NCI-H774 (cell line): Measurements from ENCODE around the gene FBN1.

Experiments
- DNase-seq: peaks from one replicate; lab custom pipeline; 2025; lab: John Stamatoyannopoulos, UW

Gene FBN1

DNA sequence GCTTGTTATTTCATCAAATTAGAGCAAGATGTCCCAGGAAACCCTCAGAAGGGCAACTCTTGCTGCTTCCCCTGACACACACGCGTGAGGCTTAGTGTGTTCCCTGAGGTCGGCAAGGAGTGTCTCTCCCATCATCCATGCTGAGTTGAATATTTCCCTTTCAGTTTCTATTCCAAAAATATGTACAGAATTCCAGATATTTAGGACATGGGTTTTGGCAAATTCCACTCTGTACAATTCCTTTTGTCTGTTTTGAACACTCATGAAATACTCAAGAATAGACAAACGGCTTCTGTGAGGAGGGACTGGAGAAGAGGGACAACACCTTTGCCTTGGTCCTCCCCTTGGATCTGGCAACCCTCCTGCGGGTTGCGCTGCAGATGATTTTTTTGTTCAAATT is 176.2 kb downstream of the FBN1 start:
- no peak for DNase-seq

DNA sequence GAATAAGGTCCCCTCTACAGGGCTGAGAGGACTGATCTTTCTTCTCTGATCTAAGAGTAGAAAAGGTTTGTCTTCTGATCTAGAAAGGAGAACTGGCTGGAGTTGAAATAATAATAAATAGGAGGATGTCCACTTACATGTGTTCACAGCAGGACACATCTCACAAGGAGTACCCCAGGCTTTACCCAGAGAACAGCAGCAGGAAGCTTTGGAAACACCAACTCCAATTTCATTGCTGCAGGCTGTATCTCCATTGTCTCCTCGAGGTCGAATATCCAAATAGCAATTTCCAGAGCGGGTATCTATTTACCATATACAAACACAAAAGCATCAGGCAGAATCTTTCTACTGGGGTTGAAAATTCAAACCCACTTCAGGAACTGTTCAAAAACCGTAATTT is 177.7 kb downstream of the FBN1 start:
- DNase-seq, result no peak

DNA sequence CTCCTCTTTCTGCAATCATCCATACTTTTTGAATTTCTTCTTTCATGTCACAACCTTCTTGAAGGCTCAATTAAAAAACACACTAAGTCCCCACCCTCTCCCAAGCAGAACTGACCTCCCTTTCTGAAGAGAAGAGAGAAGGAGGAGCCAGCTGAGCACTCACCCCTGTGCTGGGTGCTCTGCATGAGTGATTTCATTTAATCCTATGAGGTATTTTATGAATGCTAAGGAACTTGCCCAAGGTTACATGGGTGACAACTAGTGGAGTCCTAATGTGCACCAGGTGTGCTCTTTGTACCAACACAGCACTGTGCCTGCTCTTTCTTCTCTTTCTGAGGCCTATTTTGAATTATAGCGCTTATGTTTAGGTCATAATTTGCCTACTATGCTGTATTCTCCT is 178.7 kb downstream of the FBN1 start:
- DNase-seq, result no peak

DNA sequence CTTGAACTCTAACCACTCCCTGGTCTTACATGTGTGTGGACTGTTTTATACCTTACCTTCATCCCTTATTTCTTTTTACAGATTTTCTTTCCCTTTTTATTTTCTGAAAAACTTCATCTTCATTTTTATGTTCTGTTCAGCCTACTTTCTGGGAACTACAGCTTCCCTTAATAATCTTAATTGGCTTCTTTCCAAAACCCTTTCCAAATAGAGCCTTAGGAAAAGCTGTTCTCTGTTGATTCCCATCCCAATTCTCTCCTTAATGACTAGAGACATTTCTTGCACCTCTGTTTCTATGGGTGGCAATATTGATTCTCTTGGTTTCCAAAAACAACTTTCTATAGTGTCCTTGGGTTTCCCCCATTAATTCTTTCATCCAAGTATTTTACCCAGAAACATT is 179.4 kb downstream of the FBN1 start:
- DNase-seq, result no peak

DNA sequence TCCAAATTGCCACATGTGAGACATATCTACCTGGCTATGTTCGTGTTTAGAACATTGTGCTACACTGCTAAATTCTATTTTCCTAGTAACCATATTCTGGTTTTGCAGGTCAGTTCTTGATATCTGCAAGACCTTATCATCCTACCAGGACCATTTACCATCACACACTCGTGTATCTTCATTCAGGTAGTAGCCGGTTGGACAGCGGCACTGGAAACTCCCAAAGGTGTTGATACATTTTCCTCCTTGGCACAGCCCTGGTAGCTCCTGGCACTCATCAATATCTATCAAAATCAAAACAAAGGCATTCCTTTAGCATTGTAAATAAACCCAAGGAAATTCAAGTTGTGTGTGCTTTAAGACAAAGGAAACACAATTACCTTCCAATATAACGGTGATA is 180.1 kb downstream of the FBN1 start:
- no peak for DNase-seq

DNA sequence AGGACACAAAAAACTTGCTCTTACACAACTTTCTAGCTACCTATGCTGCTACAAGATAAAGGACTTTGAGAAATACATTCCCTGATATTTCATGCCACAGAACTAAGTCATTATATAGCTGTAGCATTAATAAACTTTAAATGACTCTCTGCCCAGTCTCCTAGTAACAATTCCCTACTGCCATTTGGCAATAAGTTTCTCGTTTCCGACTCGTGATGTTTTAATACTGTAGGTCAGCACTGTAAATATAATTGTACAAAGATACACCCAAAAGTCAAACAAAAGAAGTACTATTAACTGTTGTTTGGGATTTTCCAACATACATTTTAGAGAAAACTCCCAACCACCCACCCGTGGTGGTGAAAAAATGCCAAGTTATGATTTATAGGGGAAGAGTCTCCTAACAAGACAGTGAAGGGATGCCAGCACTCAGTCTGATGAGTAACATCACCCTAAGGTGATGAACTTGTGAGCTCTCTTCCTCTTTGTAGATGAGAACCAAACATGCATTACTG is 182.1 kb downstream of the FBN1 start:
- no peak for DNase-seq

DNA sequence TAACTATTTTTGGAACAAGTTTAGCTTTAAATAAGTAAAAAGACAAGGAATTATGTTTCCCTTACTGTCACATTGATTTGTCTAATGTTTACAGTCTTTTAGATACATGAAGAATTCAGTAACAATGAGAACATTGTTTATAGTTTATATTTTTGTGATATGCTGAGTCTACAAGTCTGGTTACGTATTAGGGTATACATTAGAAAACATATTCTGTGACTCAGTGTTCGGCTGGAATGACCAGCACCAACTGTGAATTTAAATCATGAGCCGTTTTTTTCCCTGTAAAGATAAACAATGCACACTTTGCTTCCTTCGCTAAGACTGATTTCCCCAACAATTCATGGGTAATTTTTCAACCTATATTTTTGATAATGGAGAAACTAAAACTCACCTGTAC is 182.8 kb downstream of the FBN1 start:
- no peak for DNase-seq

DNA sequence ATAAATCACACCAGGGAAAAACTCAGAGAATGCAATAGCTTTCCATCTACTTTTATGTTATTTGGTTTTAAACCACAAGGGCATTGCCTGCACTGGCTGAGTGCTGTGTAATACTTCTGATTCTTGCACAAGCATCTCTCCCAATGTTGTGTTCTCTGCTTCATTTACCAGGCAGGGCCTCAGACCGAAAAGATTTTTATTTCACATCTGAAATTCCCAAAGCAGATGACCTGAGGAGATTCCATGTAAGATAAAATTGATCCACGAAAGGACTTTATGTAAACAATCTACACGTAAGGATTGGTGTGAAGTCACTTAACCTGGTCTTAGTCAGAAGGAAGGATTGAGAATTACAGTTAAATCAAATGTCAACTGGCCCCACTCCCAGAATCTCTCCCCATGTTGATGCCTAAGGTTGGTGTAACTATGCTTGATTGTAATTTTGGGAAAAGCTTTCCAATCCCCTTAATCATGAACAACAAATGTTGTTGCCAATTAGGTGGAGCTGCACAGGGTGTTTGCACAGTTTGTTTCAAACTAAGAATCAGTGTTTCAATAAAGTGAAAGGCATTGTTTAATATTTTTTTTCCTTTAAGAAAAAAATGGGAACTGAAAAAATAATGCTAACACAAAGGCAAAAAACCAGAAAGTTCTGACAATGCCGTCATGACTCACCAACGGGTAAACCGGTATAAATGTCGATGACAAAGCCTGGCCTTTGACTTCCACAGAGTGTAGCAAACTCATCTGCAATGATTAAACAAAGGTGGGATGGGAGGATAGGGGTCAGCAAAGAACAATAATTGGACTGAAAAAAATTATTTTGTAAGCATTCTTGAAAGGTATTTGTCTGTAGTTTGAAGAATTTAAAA is 185.7 kb downstream of the FBN1 start:
- DNase-seq, result no peak

DNA sequence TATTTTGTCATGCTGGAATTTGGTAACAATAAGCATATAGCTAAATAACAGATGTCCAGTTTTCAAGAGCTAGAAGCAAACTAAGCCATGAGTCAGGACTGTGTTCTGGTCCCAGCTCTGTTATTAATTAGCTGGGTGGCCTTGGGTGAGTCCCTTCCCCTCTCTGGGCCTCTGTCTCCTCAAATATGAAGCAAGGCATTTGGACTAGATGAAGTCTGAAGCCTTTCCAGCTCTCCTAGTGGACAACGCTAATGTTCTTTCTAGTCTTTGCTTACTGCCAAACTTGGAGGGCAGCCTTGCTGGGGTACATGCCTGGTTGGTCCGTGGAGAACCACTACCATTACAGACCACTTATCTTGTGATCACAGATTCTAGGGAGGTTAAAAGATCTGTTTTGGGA is 186.6 kb downstream of the FBN1 start:
- DNase-seq, result no peak

DNA sequence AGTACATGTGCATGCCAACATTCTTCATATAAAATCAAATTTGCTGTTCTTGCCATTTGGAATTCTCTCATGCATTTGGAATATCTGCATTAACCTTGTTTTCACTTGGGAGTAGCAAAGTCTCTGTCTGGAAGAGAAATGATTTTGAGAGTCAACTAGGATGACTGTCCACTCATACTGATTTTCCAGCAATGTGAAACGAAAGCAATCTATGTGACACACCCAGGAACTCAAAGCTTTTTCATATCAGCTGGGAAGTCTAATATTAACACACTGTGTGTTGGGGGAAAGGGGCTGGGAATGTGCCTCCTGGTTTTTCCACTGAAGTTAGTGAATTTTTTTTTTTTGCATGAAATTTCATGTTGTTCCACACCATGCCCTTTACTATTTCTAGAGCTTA is 189.4 kb downstream of the FBN1 start:
- DNase-seq, result no peak

DNA sequence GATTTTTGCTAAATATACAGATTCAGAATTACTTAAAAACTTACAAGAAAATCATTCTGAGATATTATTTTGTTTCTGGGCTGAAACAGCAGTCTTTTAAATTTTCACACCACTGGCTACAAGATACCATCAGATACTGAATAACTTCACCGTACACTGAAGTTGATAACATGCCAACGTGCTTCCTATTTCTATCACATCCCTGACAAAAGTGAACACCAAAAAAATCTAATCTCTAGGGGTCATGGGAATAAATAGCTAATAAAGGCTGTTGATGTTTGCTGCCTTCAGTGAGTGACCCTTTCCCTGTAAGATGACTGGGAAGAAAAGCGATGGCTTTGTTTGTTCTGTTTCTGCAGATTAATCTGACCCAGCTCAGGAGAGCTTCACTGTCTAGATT is 193.8 kb downstream of the FBN1 start:
- no peak for DNase-seq

DNA sequence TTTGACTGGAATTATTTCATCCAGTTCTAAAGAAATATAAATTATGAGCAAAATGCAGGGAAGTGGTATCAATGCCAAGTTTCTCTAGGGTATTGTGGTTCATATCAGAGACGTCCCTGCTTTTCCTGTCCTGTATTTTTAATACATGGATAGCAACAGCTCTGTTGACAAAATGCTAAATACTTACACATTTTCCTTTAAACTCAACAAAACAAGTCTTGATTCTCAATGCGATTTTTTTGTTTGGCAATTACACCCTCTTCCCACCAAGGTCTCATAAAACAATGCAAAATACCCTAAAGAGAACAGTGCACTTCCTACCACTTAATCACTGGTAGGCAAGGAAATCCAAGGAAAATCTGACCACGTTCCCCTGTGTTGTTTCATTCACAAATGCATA is 194.3 kb downstream of the FBN1 start:
- no peak for DNase-seq

DNA sequence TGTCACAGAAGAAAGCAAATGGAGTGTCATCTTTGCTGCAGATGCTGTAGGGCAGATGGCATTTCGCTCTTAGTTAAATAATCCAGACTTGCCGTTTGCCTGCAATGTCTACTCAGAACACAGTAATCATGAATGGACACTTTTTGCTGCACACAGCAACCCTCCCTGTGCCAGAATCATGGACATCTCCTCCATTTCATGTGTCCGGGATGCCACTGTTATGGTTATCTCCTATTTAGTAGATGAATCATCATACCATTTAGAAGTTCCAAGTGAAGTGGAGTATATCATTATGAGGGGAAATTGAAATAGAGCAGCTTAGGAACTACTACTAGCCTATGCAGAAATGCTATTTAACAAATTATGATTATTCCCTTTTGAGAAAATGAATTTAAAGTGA is 195.8 kb downstream of the FBN1 start:
- DNase-seq, result no peak

DNA sequence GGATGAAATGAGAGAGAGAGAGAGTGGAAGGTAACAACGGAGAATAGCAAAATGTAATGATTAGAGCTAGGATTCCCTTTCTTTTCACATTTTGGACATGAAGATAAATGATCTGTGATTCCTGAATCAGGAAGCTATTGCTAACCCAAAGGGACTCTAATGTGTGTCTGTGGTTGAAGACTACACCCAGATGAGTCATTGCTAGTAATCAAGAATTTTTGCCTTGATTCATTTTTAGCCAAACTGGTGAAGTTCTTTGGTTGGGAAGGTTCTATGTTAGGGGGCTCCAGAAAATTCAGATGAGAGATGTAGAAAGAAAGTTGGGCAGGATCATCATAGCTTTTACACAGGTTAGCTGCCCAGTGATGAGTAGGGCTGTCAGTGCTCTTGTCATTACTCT is 197.9 kb downstream of the FBN1 start:
- no peak for DNase-seq

DNA sequence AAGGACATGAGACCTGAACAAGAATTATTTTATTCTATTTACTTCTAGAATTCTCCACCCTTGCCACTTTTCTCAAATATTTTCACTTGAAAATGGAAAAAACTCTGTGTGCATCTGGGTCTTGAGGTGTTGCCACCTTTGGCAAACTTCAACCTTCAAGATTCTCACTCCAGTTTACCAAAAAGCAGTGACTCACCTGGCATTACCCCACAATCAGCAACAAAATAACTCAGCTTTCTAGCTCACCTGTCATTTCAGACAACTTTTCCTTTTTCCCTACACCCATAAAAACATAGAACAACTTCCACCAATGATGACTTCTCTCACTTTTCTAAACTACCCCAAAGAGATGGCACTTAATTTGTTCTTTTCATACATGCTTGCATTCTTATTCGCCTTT is 198.5 kb downstream of the FBN1 start:
- DNase-seq, result no peak

DNA sequence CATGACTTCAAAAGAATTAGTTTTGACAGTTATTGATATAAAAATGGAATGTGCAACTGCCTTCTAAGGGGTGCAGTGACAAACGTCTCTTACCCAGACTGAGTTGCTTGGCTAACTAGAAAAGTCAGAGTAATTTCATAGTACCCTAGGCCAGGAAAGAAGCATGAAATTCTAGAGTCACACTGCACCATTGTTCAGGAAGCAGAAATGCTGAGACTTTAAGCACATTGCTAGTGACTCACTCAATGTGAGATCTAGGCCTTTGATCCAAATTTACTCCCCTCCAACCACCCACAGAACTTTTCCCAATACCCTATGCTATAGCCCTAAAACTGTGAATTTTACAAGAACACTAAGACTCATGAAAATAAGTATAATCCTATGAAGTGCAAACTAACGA is 203.5 kb downstream of the FBN1 start:
- no peak for DNase-seq

DNA sequence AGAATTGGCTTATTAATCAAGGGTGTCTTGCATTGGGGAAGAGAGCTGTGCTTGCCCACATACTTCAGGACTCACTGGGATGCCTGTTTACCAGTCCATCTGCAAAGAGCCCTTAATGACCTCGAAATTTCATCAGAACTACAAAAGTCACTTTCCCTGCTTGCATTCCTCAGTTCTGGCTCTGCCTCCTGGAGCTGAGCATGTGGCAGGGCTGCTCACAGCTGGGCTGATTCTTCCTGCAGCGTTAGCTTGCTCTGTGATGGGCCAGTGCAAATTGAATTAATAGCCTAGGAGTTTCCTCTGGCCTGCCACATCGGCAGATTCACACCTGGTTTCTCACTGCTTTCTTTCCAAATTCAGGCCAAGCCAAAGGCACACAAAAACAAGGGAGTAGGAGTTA is 205.4 kb downstream of the FBN1 start:
- DNase-seq, result no peak

DNA sequence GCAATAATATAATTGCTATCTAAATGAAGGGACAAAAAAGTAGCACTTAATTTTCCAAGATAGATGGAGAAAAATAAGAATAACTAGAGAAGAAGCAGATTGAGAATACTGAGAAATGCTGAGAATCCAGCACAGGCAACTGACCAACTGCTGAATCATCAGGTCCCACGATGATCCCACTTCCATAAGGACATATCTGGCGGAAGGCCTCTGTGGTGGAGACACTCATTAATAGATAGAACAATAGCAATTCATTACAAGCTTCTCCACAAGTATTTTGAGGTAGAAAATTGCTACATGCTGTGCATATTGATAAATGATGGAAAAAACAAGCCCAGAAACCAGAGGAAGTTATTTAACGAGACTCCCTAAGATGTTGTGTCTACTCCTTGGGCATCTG is 208.3 kb downstream of the FBN1 start:
- DNase-seq, result no peak

DNA sequence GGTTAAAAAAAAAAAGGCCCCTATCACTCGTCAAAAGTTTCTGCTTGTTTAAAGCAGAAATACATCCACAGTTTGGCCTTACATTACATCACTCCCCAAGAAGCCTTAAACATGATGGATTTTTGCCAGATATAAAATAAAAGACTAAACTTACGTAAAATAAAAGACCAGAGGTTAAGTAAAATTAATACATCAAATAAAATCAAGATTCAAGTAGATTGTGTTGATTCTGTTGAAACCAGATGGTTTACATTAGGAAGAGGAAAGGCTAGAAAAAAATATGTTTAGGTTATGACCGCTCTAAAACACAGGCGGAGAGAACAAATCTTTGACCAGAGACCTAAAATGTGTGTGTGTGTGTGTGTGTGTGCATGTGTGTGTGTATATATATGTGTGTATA is 210.2 kb downstream of the FBN1 start:
- no peak for DNase-seq

DNA sequence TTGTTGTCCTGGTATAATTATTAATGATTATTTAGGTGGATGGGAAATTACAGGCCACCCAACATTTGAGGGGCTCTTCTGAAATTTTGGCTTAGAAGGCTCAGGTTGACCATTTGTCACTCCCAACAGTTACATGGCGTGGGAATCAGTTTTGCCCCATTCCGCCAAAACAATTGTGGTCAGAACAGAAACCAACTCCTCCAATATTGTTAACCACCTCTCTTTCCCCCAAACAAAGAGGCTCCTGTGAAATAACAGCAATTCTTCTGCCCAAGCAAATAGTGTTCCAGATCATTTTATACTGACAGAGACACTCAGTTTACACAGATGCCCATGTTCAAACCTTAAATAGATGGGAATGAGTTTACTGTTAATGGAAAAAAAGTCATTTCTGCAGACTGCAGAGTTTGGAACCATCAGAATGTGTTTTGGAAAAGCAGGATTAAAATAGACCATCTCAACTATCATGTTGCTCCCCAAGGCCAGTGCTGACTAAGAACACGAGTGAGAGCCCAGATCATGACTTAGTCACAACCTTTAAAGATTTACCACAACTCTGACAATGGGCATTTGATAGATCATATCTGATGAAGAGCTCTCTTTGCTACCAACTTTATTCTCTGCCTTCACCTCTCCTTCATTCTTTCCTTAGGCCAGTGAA is 212.2 kb downstream of the FBN1 start:
- no peak for DNase-seq

DNA sequence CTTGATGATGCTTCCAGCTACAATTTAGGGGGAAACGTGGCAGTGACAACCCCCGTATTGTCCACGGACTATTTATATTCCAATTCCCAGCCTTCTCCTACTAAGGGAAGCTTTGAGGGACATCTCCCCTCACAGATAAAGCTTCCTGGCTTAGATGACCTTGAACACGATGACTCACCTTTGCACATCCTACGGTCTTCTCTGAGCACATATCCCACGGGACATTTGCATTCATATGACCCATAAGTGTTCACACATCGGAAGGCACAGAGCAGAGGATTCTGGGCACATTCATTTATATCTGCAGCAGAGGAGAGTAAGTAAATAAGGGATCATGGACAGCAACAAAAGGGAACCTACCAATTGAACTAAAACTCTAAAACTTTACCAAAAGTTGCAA is 212.8 kb downstream of the FBN1 start:
- no peak for DNase-seq

DNA sequence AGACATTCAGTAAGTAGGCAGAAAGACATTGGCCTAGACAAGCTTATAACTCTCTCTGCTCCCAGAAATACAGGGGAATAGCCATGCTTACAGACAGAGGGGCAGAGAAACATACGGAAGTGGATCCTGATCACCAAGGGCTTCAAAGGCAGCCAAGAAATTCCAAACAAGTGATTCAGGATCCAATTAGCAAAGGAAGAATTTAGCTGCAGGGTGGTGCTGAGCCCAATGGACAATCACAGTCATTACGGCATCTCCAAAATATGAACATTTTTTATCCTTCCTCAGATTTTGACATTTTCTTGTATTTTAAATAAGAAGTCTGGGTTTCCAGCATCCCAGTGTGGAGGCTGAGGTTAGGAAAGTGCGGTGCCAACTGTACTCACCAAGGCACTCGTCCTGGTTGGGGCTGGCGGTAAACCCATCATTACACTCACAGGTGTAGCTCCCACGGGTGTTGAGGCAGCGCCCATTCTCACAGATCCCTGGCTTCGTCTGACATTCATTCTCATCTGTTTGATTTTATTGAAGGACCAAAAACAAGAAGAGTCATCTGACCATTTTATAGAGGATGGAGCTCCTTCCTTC is 217.5 kb downstream of the FBN1 start:
- no peak for DNase-seq

DNA sequence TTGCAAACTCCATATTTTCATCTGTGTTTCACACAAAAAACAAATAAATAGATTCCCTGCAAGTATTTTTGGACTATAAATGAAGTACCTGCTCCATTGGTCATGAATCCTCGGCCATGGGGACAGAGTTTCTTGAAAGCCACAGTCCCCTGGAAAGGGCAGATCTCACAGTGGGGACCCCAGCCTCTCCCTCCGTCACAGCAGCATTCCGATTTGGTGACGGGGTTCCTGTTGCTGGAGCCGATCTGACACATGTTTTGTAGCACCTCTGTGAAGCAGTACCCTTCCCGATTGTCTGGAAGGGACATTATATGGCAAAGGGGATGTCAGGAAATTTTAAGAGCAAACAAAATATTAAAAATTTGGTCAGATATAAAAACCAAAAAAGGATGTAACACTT is 218.0 kb downstream of the FBN1 start:
- DNase-seq, result no peak
